Muscle layer of colon (tissue), 2 donors: Measurements from ENCODE around the gene DPYSL3.
"Not testable (repeated sequence)": the region's sequence is repeated elsewhere in the genome, so short reads cannot be mapped to it uniquely, and the experiment has no call there.

Experiments
- H3K27ac ChIP-seq: one replicate; pipeline ENCODE4 v1.7.0; 2013; ENCODE audit warnings: low read depth, mild to moderate bottlenecking, low read length, moderate library complexity
- H3K27me3 ChIP-seq, 2 donors: one replicate each; pipeline ENCODE4 v1.7.0; 2013; ENCODE audit warnings: low read length in 2 of 2, mild to moderate bottlenecking in 2 of 2; ENCODE audit not compliant: insufficient read depth in 2 of 2, control insufficient read depth in 1 of 2
- H3K36me3 ChIP-seq: one replicate; pipeline ENCODE4 v1.7.0; 2013; ENCODE audit warnings: mild to moderate bottlenecking, low read length; ENCODE audit not compliant: insufficient read depth
- H3K4me1 ChIP-seq: one replicate; pipeline ENCODE4 v1.7.0; 2013; ENCODE audit warnings: mild to moderate bottlenecking, low read length; ENCODE audit not compliant: insufficient read depth
- H3K4me3 ChIP-seq, 2 donors: one replicate each; pipeline ENCODE4 v1.7.0; 2013; ENCODE audit warnings: low read length in 2 of 2, low read depth in 1 of 2, mild to moderate bottlenecking in 1 of 2, moderate library complexity in 1 of 2
- H3K9ac ChIP-seq: one replicate; pipeline ENCODE4 v1.7.0; 2013; ENCODE audit warnings: low read length
- H3K9me3 ChIP-seq: one replicate; pipeline ENCODE4 v1.7.0; 2013; ENCODE audit warnings: mild to moderate bottlenecking, low read length
- donor health status: abdominal sarcoma.
- donor health status: Adenocarcinoma of cecum.

Gene DPYSL3

DNA sequence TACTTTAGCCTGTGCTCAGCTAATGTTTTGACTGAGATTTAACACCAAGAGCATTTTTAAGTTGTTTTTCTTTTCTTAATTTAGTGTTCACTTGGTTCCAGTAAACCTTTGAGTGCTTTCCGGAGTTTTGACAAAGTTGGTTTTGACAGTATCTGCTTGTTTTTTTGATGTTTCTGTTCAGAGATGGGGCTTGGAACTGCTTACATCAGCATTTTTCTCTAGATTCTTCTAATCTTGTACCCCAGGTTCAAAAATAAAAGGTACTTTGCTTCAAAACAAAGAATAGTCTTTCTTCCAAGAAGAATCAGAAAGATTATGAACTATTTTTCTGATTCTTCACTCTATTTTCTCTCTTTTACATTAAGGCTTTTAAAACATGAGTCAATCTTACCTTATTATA lies 132.2 kb downstream of the DPYSL3 start:
- Histone ChIP-seq H3K9ac (no peak overlapping the region), H3K4me3 (no peak overlapping the region), H3K9me3 (no peaks in the 10 kb centered on the region), H3K27me3 (no peaks in the 10 kb centered on the region), H3K27ac (no peak overlapping the region), H3K36me3 (no peaks in the 10 kb centered on the region), H3K4me1 (no peaks in the 10 kb centered on the region)

DNA sequence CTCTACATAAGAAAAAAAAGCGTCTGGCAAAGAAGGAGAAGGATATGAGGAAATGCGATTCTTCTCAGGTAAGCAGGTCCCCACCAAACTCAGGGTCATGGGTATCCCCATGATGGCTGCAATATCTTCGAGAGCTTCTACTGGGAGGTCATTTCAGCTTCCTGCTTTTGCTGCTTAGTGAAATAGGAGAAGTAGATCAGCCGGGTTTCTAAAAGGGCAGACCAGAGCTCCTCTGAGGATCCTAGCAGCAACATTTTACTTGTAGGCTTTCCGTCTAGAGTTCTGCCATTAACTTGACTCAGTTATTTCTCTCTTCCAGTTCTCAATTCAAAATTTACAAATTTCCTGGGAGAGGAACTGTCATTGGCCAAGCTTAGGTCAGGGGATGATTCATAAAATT lies 134.7 kb downstream of the DPYSL3 start:
- Histone ChIP-seq H3K36me3 (no peaks in the 10 kb centered on the region), H3K9ac (no peak overlapping the region), H3K27me3 (no peaks in the 10 kb centered on the region), H3K4me1 (no peaks in the 10 kb centered on the region), H3K9me3 (no peaks in the 10 kb centered on the region), H3K4me3 (no peak overlapping the region), H3K27ac (no peak overlapping the region)

DNA sequence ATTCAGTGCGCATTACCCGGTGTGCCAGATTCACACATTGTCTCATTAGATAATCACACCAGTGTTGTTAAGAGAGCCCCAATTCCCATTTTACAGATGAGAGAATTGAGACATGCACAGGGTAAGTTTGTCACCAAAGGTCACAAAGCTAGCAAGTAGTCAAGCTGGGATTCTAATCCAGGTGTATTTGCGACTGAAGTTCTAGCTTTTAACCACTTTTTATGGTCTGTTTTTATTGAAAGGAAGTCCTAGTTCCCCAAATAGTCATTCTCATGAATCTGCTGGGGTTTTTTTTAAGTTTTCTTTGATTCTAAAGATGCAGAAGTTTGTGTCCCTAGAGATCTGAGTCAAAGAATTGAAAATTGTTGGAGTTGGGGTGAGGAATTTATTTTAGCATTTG lies 136.5 kb downstream of the DPYSL3 start:
- H3K4me3 ChIP-seq: no peak overlapping the region
- H3K9me3 ChIP-seq: no peaks in the 10 kb centered on the region
- no peak overlapping the region for H3K9ac ChIP-seq
- no peaks in the 10 kb centered on the region for H3K27me3 ChIP-seq
- H3K4me1 ChIP-seq: no peaks in the 10 kb centered on the region
- H3K36me3 ChIP-seq: no peaks in the 10 kb centered on the region
- no peak overlapping the region for H3K27ac ChIP-seq

DNA sequence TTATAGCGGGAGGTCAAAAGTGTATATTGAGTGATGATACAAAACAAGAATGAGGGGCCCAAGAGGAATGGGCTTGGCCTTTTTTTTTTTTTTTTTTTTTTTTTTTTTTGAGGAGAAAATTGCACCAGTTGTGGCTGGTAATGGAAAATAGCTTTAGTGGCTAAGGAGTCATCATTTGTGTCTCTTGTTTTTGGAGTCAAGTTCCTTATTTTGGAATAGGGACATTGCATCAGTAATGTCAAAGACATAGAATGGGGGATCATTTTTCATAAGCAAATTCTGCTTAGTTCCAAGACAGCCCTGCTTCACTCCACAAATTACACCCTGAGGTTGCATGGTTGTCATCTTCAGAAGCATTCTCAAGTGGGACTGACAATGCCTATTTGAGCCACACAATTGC lies 137.7 kb downstream of the DPYSL3 start:
- no peaks in the 10 kb centered on the region for H3K36me3 ChIP-seq
- no peak overlapping the region for H3K27ac ChIP-seq
- H3K4me3 ChIP-seq: no peak overlapping the region
- no peaks in the 10 kb centered on the region for H3K9me3 ChIP-seq
- no peaks in the 10 kb centered on the region for H3K4me1 ChIP-seq
- no peaks in the 10 kb centered on the region for H3K27me3 ChIP-seq
- no peak overlapping the region for H3K9ac ChIP-seq

DNA sequence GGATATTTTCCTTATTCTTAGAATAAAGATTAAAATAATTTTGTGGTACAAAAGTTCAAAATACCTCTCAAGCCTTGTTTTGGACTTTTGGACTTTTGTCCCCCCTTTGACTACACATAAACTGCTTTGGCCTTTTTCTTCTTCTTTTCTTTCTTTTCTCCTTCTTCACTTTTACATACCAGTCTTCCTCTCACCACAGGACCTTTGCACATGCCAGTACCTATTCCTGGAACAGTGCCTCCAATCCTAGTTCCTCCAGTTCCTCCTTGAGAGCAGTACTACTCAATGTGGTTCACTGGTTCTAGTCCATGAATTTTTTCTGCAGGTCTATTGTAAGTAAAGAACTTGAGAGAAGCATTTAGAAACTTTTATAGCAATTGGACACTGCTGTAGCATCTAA lies 138.6 kb downstream of the DPYSL3 start:
- Histone ChIP-seq H3K36me3 (no peaks in the 10 kb centered on the region), H3K9ac (no peak overlapping the region), H3K27me3 (no peaks in the 10 kb centered on the region), H3K4me1 (no peaks in the 10 kb centered on the region), H3K27ac (no peak overlapping the region), H3K9me3 (no peaks in the 10 kb centered on the region), H3K4me3 (no peak overlapping the region)

DNA sequence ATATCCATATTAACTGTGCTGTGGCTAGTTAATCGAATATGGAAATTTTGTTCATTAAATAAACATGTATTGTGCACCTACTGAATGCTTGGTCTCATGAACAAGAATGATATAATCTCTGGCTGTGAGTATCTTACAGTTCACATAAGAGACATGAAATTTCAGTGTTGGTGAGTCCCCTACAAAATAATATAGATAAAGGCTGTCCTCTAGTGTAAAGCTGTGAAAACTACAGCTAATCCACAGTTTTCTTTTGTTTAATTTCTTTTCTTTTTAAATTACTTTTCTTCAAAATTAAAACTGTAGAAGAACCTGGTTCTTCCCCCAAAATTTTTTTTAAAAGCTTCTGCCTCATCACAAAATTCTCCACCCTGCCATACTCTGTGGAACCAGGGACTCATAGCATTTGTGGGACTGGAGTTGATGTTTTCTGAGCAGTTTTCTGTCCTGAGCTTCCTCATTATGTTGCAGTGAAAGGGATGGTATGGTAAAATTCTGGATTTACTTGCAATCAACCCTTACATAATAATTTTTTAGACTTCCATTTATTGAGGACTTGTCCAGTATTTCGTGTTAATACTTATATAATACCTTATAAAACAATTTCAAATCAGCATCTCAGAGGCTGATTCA lies 140.0 kb downstream of the DPYSL3 start:
- Histone ChIP-seq H3K27ac (no peak overlapping the region), H3K4me1 (no peaks in the 10 kb centered on the region), H3K36me3 (no peaks in the 10 kb centered on the region), H3K9ac (no peak overlapping the region), H3K27me3 (no peaks in the 10 kb centered on the region), H3K9me3 (no peaks in the 10 kb centered on the region), H3K4me3 (no peak overlapping the region)

DNA sequence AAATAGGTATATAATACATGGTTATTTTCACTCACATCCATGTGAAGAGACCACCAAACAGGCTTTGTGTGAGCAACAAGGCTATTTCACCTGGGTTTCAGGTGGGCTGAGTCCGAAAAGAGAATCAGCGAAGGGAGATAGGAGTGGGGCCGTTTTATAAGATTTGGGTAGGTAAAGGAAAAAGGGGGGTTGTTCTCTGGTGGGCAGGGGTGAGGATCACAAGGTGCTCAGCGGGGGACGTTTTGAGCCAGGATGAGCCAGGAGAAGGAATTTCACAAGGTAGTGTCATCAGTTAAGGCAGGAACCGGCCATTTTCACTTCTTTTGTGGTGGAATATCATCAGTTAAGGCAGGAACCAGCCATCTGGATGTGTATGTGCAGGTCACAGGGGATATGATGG lies 142.5 kb downstream of the DPYSL3 start:
- not testable (repeated sequence) for H3K36me3 ChIP-seq, H3K27ac ChIP-seq, H3K27me3 ChIP-seq, H3K9ac ChIP-seq, H3K9me3 ChIP-seq, H3K4me1 ChIP-seq, H3K4me3 ChIP-seq

DNA sequence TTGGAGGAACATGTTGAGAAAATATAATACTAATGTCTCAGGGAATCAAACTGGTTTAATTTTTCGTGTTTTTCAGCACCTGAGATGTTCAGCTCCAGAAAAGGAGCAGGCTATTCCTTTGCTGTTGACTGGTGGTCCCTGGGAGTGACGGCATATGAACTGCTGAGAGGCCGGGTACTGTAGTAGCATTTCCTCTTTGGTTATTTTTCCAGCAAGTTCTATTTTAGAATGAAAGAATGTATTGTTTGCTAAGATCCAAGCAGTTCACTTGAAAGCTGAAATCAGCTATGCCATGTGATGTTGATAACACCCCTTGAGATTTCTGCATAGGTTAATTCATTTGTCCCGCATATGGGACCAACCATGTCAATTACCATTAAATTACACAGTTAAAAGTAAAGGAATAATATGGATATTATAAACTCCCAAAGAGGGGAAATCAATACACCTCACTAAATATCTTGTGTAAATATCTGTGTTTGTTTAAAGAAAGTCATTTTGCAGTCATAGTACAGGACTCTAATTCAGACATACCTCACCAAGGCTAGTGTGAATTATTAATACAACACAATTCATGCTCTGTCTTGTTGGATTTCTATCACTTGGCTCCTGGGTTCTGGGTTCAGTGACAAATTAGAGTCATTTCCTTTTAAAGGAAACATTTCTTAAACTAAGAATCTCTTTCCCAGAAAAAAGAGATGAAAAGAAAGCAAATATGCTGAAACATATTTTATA lies 148.3 kb downstream of the DPYSL3 start:
- H3K36me3 ChIP-seq: no peaks in the 10 kb centered on the region
- H3K27me3 ChIP-seq: no peaks in the 10 kb centered on the region
- H3K4me3 ChIP-seq: no peak overlapping the region
- H3K4me1 ChIP-seq: no peaks in the 10 kb centered on the region
- no peak overlapping the region for H3K9ac ChIP-seq
- H3K9me3 ChIP-seq: no peaks in the 10 kb centered on the region
- H3K27ac ChIP-seq: no peak overlapping the region

DNA sequence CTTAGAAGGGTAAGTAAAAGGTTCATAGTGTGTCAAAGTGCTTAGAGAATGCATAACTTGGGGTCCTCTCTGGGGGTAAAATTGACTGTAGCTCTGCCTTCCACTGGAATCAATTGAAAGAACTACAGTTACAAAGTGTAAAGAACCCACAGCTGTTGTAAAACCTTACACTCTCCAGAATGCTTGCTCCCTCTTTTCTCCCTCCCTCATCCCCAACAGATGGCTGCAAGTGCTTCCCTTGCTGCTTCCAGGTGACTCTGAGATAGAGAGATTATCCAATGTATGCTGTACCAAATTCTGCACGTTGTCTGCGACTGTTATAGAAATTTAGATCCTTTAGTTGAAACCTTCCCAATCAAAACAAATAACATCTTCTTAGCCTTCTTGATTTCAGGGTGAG lies 149.1 kb downstream of the DPYSL3 start:
- no peaks in the 10 kb centered on the region for H3K27me3 ChIP-seq

DNA sequence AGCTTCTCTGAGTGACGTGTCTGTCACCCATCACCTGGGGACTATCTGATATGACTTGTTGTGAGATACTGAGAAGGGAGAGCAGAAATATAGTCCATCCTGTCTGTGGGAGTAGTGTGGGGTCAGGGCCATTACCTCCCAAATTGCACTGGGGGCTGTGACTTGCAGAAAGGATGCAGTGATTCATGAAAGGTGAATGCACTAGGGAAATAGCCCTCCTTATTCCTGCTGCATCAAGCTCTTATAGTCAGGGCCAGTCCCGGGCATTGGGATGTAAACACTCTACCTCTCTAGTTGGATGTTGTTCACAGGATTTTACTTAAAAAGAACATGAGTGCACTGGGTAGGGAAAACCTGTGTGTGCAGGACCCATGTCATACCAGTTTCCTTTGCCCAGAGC lies 150.3 kb downstream of the DPYSL3 start:
- no peaks in the 10 kb centered on the region for H3K4me1 ChIP-seq
- H3K27ac ChIP-seq: no peak overlapping the region
- no peaks in the 10 kb centered on the region for H3K36me3 ChIP-seq
- no peak overlapping the region for H3K9ac ChIP-seq
- no peak overlapping the region for H3K4me3 ChIP-seq
- H3K27me3 ChIP-seq: no peaks in the 10 kb centered on the region
- H3K9me3 ChIP-seq: no peaks in the 10 kb centered on the region

More for the DNA sequence above, 149.1 kb downstream of the DPYSL3 start:
- no peaks in the 10 kb centered on the region for H3K36me3 ChIP-seq
- no peak overlapping the region for H3K27ac ChIP-seq
- no peak overlapping the region for H3K4me3 ChIP-seq
- no peaks in the 10 kb centered on the region for H3K9me3 ChIP-seq
- H3K9ac ChIP-seq: no peak overlapping the region
- no peaks in the 10 kb centered on the region for H3K4me1 ChIP-seq

DNA sequence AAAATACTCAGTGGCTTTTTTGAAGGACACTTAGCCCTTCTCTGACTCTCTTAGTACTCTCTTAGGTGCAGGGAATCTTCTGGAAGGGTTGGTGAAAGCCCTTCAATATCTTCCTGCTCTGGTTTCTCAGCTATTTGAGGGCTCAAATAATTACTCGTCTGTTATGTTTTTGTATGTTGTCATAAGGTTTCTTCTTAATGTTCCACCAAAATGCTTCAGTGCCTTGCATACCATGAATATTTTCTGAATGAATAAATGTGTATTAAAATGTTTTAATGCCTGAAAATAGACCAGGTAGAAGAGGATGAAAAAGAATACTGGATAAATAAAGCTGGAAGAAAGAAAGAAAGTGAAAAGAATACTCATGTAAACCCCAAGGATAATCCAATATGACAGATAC lies 150.8 kb downstream of the DPYSL3 start:
- Histone ChIP-seq H3K36me3 (no peaks in the 10 kb centered on the region), H3K4me1 (no peaks in the 10 kb centered on the region), H3K4me3 (no peak overlapping the region), H3K9me3 (no peaks in the 10 kb centered on the region), H3K27ac (no peak overlapping the region), H3K27me3 (no peaks in the 10 kb centered on the region), H3K9ac (no peak overlapping the region)

DNA sequence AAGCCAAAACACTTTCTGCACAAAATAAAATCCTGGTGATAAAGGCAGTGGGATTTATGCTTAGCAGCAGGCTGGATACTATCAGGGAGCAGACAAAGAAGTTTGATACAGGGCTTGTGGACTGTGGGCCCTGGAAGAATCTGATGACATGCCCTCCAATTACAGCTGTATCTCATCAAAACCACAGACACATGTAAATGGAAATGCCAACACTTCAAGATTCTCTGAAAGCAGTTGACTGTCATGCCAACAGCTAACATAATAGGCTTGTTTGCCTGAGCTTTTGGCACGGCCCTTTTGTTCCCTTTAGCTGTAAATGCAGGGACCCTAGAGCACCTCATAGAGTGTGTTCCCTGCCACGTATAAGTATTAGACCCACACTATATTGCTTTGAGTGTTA lies 160.6 kb downstream of the DPYSL3 start:
- H3K27me3 ChIP-seq: no peaks in the 10 kb centered on the region
- no peaks in the 10 kb centered on the region for H3K4me1 ChIP-seq
- no peaks in the 10 kb centered on the region for H3K9me3 ChIP-seq
- H3K36me3 ChIP-seq: no peaks in the 10 kb centered on the region
- no peak overlapping the region for H3K9ac ChIP-seq
- H3K27ac ChIP-seq: no peak overlapping the region
- H3K4me3 ChIP-seq: no peak overlapping the region
